ENCODE data around the gene PRRC2A.

The PRRC2A gene

DNA sequence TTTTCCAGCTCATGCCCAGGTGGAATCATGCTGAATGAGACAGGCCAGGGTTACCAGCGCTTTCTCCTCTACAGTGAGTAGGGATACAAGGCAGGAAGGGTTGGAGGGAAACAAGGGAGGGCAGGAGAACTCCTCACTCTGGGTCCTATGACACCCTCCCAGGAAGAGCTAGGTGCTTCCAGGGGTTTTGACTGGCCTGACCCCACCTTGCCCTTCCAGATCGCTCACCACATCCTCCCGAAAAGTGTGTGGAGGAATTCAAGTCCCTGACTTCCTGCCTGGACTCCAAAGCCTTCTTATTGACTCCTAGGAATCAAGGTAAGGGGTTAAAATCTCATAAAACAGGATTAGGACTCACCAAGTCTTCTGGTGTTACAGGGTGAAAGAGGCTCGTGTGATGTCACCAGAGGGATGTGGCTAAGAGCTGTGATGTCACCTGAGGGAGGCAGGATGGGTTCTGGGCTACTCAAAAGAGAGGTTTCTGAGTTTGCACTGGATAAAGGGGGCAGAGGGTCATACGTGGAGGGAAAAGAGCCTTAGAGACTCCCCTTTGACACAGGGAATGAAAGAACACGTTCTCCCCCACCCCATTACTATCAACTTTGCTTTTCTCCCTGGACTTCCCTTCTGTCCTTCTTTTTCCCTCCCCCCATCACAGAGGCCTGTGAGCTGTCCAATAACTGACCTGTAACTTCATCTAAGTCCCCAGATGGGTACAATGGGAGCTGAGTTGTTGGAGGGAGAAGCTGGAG, 37.1 kb downstream of the PRRC2A start:
- Histone ChIP-seq H3K4me2 (ENCODE audit: low read length) (no peak overlapping the region), H3K18ac (ENCODE audit: low read length) (no peak overlapping the region), H3K4ac (ENCODE audit: low read depth, low read length) (no peak overlapping the region), H4K12ac (ENCODE audit: low read depth, low read length) (no peak overlapping the region), H3K23ac (ENCODE audit: low read length) (no peak overlapping the region), H4K8ac (ENCODE audit: low read depth, low read length) (no peak overlapping the region), H3K27me3 (ENCODE audit: insufficient read depth, low read length) (no peaks in the 10 kb centered on the region), H2AK5ac (ENCODE audit: low read length) (no peak overlapping the region), H2BK5ac (ENCODE audit: low read depth, low read length, poor library complexity) (no peak overlapping the region), H3K27ac (ENCODE audit: low read depth, low read length) (no peak overlapping the region), H3K9ac (ENCODE audit: low read length) (no peak overlapping the region), H3K79me1 (ENCODE audit: low read length) (peaks cover 14% of the 10 kb centered on the region), H3K79me2 (ENCODE audit: control insufficient read depth, insufficient read depth, low read length, poor library complexity) (peaks cover 14% of the 10 kb centered on the region), H3K36me3 (ENCODE audit: control insufficient read depth in 1 of 2, insufficient read depth in 2 of 2, low read length in 2 of 2) (peaks cover 15 to 20% of the 10 kb centered on the region in 2 experiments), H3K9me3 (ENCODE audit: insufficient read depth, low read depth, low read length) (no peaks in the 10 kb centered on the region), H2AFZ (ENCODE audit: insufficient read depth, low read length, poor library complexity) (no peak overlapping the region), H3K14ac (ENCODE audit: low read length) (no peak overlapping the region), H2BK12ac (ENCODE audit: low read length) (no peak overlapping the region), H2BK120ac (ENCODE audit: insufficient read depth, low read length, poor library complexity) (no peak overlapping the region), H4K91ac (ENCODE audit: low read depth, low read length) (no peak overlapping the region), H3K4me3 (ENCODE audit: low read depth, low read length) (no peak overlapping the region), H3K4me1 (ENCODE audit: control insufficient read depth in 1 of 2, insufficient read depth in 2 of 2, low read length in 2 of 2) (peaks cover 11 to 19% of the 10 kb centered on the region in 2 experiments)
- DNase-seq, result no peak
- WGBS (ENCODE audit: extremely low coverage, insufficient coverage, insufficient read length), result no CpG with 5 or more reads among the region's 6 CpGs

GRCh38 chr6:31658158-31658688, 37.7 kb downstream of the PRRC2A start:
- H3K27ac ChIP-seq (ENCODE audit: low read depth, low read length), result no peak overlapping the region

DNA sequence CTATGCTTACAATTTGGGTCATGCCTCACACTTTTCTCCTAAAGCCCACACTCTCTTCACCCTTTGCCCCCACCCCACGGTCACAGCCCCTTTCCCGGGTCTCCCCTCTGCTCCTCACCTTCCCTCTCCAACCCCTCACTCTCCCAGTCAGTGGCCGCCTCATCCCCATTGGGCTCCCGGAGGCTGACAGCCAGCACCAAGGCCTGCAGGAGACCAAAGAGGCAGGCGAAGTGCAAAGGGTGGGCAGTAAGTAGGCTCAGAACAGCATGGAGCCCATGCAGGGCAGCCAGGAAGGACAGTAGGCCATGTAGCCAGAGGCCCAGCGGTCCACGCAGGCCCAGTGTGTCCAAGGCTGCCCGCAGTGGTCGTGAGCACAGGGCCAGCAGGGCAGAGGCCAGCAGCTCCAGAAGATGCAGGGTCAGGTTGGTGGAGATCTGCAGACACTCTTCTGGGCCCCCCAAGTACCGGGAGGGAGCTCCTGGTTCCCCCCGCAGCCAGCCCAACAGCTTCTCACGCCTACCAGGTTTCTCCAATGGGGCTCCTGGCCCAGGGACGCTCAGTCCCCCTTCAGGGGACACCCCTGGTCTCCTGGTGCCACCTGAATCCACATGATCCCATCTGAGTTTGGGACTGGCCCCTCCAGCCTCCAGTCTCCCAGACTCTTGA, 38.6 kb downstream of the PRRC2A start:
- H4K12ac ChIP-seq (ENCODE audit: low read depth, low read length), result no peak overlapping the region
- peak overlapping the region; percentile 54 for H3K4ac ChIP-seq (ENCODE audit: low read depth, low read length)
- H3K36me3 ChIP-seq (ENCODE audit: control insufficient read depth in 1 of 2, insufficient read depth in 2 of 2, low read length in 2 of 2), result peaks cover 18 to 25% of the 10 kb centered on the region in 2 experiments
- H2AK5ac ChIP-seq (ENCODE audit: low read length), result no peak overlapping the region
- peak overlapping the region; percentile 84 for H3K4me2 ChIP-seq (ENCODE audit: low read length)
- no peak overlapping the region for H2BK12ac ChIP-seq (ENCODE audit: low read length)
- no peak overlapping the region for H3K9ac ChIP-seq (ENCODE audit: low read length)
- H3K14ac ChIP-seq (ENCODE audit: low read length), result no peak overlapping the region
- H3K18ac ChIP-seq (ENCODE audit: low read length), result no peak overlapping the region
- H4K8ac ChIP-seq (ENCODE audit: low read depth, low read length), result no peak overlapping the region
- no CpG with 5 or more reads among the region's 13 CpGs for WGBS (ENCODE audit: extremely low coverage, insufficient coverage, insufficient read length)
- no peak for DNase-seq
- no peak overlapping the region for H3K4me3 ChIP-seq (ENCODE audit: low read depth, low read length)
- H2AFZ ChIP-seq (ENCODE audit: insufficient read depth, low read length, poor library complexity), result no peak overlapping the region
- no peak overlapping the region for H4K91ac ChIP-seq (ENCODE audit: low read depth, low read length)
- H3K79me1 ChIP-seq (ENCODE audit: low read length), result peaks cover 9% of the 10 kb centered on the region
- H2BK120ac ChIP-seq (ENCODE audit: insufficient read depth, low read length, poor library complexity), result no peak overlapping the region
- H3K23ac ChIP-seq (ENCODE audit: low read length), result no peak overlapping the region
- H3K27ac ChIP-seq (ENCODE audit: low read depth, low read length), result no peak overlapping the region
- no peak overlapping the region for H2BK5ac ChIP-seq (ENCODE audit: low read depth, low read length, poor library complexity)
- H3K27me3 ChIP-seq (ENCODE audit: insufficient read depth, low read length), result no peaks in the 10 kb centered on the region
- H3K79me2 ChIP-seq (ENCODE audit: control insufficient read depth, insufficient read depth, low read length, poor library complexity), result peaks cover 15% of the 10 kb centered on the region
- peaks cover 15 to 23% of the 10 kb centered on the region in 2 experiments for H3K4me1 ChIP-seq (ENCODE audit: control insufficient read depth in 1 of 2, insufficient read depth in 2 of 2, low read length in 2 of 2)
- H3K9me3 ChIP-seq (ENCODE audit: insufficient read depth, low read depth, low read length), result no peaks in the 10 kb centered on the region

More at GRCh38 chr6:31658158-31658688, 37.7 kb downstream of the PRRC2A start:
- no peak overlapping the region for H4K12ac ChIP-seq (ENCODE audit: low read depth, low read length)
- H3K9me3 ChIP-seq (ENCODE audit: insufficient read depth, low read depth, low read length), result no peaks in the 10 kb centered on the region
- peaks cover 9% of the 10 kb centered on the region for H3K79me1 ChIP-seq (ENCODE audit: low read length)
- H2BK120ac ChIP-seq (ENCODE audit: insufficient read depth, low read length, poor library complexity), result no peak overlapping the region
- no peak overlapping the region for H3K18ac ChIP-seq (ENCODE audit: low read length)
- no peak overlapping the region for H2AK5ac ChIP-seq (ENCODE audit: low read length)
- no CpG with 5 or more reads among the region's 4 CpGs for WGBS (ENCODE audit: extremely low coverage, insufficient coverage, insufficient read length)
- no peaks in the 10 kb centered on the region for H3K27me3 ChIP-seq (ENCODE audit: insufficient read depth, low read length)
- H3K4ac ChIP-seq (ENCODE audit: low read depth, low read length), result no peak overlapping the region
- no peak overlapping the region for H3K4me2 ChIP-seq (ENCODE audit: low read length)
- peaks cover 15 to 21% of the 10 kb centered on the region in 2 experiments for H3K36me3 ChIP-seq (ENCODE audit: control insufficient read depth in 1 of 2, insufficient read depth in 2 of 2, low read length in 2 of 2)
- no peak overlapping the region for H4K91ac ChIP-seq (ENCODE audit: low read depth, low read length)
- no peak overlapping the region for H3K4me3 ChIP-seq (ENCODE audit: low read depth, low read length)
- H2BK5ac ChIP-seq (ENCODE audit: low read depth, low read length, poor library complexity), result no peak overlapping the region
- no peak overlapping the region for H2BK12ac ChIP-seq (ENCODE audit: low read length)
- H3K23ac ChIP-seq (ENCODE audit: low read length), result no peak overlapping the region
- no peak overlapping the region for H4K8ac ChIP-seq (ENCODE audit: low read depth, low read length)
- H3K14ac ChIP-seq (ENCODE audit: low read length), result no peak overlapping the region
- no peak overlapping the region for H3K9ac ChIP-seq (ENCODE audit: low read length)
- no peak overlapping the region for H2AFZ ChIP-seq (ENCODE audit: insufficient read depth, low read length, poor library complexity)
- H3K4me1 ChIP-seq (ENCODE audit: control insufficient read depth in 1 of 2, insufficient read depth in 2 of 2, low read length in 2 of 2), result peaks cover 11 to 19% of the 10 kb centered on the region in 2 experiments
- no peak for DNase-seq
- peaks cover 14% of the 10 kb centered on the region for H3K79me2 ChIP-seq (ENCODE audit: control insufficient read depth, insufficient read depth, low read length, poor library complexity)

DNA sequence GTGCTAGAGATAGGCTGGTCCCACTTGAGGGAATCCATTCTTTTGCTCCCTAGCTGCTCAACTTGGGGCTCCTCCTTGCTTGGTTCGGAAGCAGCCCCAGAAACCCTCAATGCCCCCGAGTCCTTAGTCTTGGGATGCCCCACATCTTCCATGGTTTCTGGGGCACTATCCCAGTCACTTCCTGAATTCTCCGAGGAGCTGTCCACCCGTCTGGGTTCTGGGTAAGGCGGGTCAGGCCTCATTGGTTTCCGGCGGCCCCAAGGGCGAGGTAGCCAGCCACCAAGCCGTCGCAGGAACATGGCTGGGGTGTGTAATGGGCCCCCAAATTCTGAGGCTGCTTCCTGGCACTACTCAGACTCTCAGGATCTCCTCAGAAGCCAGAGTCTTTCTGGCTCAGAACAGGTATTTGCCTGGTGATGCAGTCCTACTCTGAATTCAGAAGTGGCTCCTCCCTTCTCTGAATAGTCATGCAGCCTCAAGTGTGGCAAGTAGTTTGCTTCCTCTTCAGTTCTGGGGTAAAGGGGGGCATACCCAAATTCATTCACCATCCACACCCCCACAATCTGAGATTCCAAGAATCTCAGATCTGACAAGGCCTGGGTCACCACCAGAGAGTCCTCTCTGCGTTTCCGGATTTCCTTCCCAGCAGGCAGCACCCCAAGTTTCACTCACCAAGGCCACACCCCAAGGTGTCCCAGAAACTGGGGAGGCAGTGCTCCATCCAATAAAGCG, 39.3 kb downstream of the PRRC2A start:
- Histone ChIP-seq H4K12ac (ENCODE audit: low read depth, low read length) (peak overlapping the region; percentile 93), H2BK5ac (ENCODE audit: low read depth, low read length, poor library complexity) (peak overlapping the region; percentile 55), H3K79me2 (ENCODE audit: control insufficient read depth, insufficient read depth, low read length, poor library complexity) (peaks cover 20% of the 10 kb centered on the region), H4K91ac (ENCODE audit: low read depth, low read length) (peak overlapping the region; percentile 74), H3K27me3 (ENCODE audit: insufficient read depth, low read length) (no peaks in the 10 kb centered on the region), H3K4me3 (ENCODE audit: low read depth, low read length) (peak overlapping the region; percentile 88), H2AFZ (ENCODE audit: insufficient read depth, low read length, poor library complexity) (no peak overlapping the region), H2AK5ac (ENCODE audit: low read length) (peak overlapping the region; percentile 97), H3K9ac (ENCODE audit: low read length) (peak overlapping the region; percentile 93), H3K23ac (ENCODE audit: low read length) (peak overlapping the region; percentile 44), H3K27ac (ENCODE audit: low read depth, low read length) (peak overlapping the region; percentile 85), H3K36me3 (ENCODE audit: control insufficient read depth in 1 of 2, insufficient read depth in 2 of 2, low read length in 2 of 2) (peaks cover 18 to 25% of the 10 kb centered on the region in 2 experiments), H3K18ac (ENCODE audit: low read length) (peak overlapping the region; percentile 79), H3K79me1 (ENCODE audit: low read length) (peaks cover 13% of the 10 kb centered on the region), H3K4me2 (ENCODE audit: low read length) (peak overlapping the region; percentile 84), H3K14ac (ENCODE audit: low read length) (peak overlapping the region; percentile 90), H3K4ac (ENCODE audit: low read depth, low read length) (peak overlapping the region; percentile 71), H4K8ac (ENCODE audit: low read depth, low read length) (peak overlapping the region; percentile 93), H2BK12ac (ENCODE audit: low read length) (no peak overlapping the region), H3K4me1 (ENCODE audit: control insufficient read depth in 1 of 2, insufficient read depth in 2 of 2, low read length in 2 of 2) (peaks cover 18 to 26% of the 10 kb centered on the region in 2 experiments), H2BK120ac (ENCODE audit: insufficient read depth, low read length, poor library complexity) (peak overlapping the region; percentile 75), H3K9me3 (ENCODE audit: insufficient read depth, low read depth, low read length) (no peaks in the 10 kb centered on the region)
- WGBS (ENCODE audit: extremely low coverage, insufficient coverage, insufficient read length), result no CpG with 5 or more reads among the region's 13 CpGs
- DNase-seq, result peak in 1 of 2 donors; percentile 25

Measured in trophoblast cell (in vitro differentiated cells and primary cell).